NCI-H345 treated with DMSO at 0.1 percent for 48 hours (cell line): ENCODE measurements around the gene CORO7.
A peak's percentile ranks its signal among the peaks of the same experiment; 100 is the strongest.

Experiments used
- DNase-seq: peaks from one replicate; lab custom pipeline; 2025; ENCODE audit not compliant: unreplicated experiment; lab: John Stamatoyannopoulos, UW

CORO7 gene

DNA sequence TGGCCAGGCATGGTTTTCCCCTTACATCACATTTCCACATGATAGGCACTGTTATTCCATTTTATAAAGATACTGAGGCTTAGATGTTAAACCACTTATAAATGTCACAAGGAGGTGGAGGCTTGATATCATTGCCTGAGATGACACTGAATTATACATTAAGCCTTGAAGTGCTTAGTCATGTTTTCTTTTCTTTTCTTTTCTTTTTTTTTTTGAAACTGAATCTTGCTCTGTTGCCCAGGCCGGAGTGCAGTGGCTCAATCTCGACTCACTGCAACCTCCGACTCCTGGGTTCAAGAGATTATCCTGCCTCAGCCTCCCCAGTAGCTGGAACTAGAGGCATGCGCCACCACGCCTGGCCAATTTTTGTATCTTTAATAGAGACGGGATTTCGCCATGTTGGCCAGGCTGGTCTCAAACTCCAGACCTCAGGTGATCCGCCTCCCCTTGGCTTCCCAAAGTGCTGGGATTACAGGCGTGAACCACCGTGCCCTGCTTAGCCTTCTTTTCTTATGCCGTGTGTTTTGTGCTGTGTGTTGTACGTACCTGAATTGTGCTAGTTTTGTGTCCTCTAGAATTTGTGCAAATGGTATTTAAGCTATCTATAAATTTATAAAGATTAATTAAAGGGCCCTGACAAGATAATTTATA, 10.5 kb upstream of the CORO7 start:
- DNase-seq = no peak

DNA sequence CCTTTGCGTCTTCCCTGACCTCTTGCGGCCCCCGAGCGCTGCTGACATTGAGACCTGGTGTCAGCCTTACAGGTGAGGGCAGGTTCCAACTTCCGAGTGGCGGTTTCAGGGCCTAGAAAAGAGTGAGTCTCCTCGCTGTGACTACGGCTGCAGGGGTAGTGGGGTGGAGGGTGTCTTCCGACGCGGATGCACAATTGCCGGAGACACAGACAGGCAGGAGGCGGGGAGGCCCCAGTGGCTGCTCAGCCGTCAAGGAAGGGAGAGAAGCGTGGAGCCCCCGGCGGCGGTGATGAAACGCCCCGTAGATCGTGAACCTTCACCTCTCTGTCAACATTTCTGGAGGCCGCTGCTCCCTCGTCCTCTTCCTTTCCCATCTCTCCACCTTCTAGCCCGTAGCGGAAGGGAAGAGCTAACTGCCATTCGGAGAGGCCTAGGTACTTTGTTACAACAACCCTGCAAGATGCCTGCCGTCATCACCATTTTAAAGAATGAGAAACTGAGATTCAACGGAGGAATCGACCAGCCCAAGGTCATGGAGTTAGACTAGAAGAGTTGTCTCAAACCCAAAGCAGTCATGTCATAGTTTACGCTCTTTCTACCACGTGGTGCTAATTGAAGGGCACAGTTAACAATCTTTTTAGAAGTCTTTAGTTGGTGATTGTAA, 9.8 kb upstream of the CORO7 start:
- DNase-seq = no peak

DNA sequence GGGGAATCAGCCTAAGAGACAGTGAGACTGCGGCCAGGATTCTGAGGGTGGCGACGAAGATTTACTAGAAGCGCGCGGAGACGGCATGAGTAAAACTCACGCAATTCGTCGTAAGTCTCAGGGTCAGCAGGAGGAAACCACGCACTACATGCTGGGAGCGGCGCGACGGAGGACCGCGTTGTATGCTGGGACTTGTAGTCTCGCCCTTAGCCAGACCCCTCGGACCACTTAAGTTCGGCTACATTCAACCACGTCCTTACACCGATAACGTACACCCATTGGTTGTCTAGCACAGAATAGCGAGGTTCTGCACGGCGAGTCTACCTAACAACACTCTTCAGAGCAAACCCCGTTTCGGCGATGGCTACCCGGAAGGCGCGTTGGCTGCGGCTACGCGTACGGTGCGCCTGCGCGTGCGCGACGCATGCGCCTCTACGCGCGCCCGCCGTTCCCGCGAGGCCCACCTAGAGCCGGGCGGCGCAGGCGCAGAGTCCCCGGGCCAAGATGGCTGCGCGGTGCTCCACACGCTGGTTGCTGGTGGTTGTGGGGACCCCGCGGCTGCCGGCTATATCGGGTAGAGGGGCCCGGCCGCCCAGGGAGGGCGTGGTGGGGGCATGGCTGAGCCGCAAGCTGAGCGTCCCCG, 9.1 kb upstream of the CORO7 start, which contains the start of gene DNAJA3:
TSS of gene DNAJA3 (plus strand) at position 491 of the 643 bp plus-strand sequence. CDS start at position 505, 14 bp downstream.
- DNase-seq = peak; percentile 96

DNA sequence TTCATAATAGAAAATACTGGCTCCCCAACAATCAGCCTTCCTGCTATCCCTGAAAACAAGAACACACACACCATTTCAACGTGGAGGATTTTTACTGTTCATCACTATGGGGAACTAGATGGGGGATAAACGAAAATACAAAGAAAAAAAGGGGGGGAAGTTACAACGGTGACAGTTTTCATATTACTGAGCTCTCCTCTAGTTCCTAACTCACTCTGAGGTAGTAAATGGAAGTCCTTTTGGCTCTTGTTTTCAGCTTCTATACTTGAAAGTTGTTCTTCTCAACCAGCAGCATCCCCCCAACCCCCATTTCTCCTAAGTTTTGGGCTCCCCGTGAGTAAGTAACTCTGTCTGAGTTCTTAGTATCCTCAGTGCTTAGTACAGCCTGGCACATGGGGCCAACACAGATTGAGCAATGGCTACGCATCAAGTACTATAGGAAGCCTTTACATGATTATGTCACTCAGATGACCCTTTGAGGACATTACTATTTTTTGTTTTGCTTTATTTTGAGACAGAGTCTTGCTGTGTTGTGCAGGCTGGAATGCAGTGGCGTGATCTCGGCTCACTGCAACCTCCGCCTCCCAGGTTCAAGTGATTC, 4.2 kb upstream of the CORO7 start:
- DNase-seq = no peak

DNA sequence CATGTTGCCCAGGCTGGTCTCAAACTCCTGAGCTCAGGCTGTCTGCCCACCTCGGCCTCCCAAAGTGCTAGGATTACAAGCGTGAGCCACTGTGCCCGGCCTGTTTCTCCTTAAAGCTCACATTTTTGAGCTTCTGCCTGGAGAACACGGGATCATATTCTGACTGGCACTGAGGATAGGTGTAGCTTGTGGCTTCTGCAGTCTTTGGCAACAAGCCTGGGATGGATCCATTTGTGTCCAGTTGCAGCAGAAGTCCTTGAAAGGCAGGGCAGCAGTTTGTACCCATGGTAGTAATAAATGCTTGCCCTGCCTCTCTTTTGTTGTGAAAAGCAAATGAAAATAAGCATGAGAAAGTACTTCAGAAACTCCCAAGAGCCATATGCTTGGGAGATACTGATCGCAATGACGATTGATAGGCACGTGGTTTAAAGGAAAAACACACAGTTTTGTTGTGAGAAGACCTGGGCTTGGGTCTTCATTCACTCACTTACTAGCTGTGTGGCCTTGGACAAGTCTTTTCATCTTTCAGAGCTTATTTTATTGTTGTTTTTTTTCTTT, 3.1 kb upstream of the CORO7 start:
- no peak for DNase-seq

DNA sequence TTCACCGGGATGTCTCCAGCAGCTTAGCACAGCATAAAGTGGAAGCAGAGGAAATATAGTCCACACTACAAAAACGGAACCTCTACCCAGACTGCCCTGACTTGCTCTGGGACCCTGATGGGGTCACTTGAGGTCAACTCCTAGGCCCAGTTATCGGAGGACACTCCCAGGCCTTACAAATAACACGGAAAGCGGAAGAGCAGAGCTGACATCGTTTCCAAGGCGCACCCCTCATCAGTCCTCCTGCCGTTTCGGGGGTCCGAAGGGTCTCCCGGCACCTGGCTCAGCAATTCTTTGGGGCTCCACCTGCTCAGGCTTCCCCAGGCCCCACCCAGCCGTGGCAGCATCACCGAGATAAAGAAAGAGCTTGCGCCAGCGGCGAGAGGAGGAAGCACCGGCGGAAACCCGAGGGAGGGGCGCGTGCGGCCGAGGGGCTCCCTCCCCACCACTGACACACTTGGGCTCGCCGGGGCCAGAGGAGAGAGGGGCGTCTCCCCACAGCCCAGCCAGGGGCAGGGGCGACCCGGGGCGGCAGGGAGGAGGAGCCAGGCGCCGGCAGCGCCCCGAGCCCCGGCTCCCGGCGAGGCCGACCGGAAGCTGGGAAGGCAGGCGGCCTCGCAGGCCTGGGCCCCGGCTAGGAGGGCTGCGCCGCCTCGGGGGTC, 727 bp downstream of the CORO7 start:
- no peak for DNase-seq

DNA sequence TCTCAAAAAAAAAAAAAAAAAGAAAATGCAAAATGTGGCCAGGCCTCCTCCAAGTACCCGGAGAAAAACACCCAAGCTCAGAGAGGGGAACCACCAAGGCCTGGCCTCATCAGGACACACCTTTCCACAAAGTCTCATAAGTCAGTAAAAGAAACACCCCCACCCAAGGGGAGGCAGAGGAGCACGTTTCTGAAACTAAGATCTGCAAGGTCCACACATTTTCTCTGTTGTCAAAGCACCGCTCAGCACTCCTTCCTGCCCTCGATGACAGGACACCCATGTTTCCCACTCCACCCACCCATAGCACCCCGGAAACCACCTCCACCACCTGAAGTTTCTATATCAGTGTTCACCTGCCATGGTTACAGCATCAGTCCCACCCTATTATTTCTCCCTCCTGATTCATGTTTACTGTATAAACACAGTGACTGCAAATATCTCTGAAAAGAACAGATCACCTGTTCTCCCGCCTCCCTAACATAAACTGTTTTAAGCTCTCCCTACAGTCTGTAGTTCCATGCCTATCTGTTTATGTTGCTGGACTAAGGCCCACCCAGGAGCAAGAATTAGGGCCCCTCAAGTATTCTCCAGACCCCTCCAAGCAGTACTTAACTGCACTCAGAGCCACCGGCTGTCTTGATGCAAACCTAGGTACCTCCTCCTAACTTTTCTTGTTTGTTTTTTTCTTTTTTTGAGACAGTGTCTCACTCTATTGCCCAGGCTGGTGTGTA, 2.0 kb downstream of the CORO7 start:
- DNase-seq = no peak

DNA sequence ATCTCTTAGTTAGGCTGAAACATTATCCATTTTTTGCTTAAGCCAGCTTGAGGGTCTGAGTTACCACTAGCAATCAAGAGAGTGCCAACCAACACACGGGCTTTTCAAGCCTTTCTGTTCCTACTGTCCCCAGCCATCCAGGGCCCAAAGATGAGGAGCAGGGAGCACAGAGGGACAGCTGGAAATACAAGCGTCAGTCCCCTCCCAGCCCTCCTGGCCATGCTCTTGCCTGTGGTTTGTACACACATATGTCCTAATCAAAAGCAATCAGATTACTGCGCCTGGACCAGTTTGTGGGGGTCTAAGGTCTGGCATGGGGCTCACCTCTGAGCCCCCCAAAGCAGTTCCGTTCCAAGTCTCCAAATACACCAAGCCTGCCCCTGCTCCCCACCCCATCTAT, 3.5 kb downstream of the CORO7 start:
- DNase-seq = no peak

DNA sequence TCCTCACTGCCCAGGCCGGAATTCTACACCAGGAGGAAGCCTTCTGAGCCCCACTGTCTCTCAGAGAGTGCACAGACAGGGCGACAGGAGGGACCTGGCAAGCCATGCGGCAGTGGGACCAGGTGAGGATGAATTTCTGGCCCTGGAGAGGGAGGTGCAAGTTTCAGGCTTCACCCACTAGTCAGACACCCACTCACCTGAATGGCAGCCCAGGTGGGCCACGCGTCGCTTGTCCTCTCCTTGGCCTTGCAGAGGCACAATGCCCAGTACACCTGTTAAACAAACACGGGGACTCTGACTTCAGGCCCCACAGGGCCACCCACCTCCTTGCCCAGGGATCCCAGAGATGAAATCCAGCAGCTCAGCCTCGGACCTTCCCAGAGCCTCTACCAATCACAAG, 4.2 kb downstream of the CORO7 start:
- no peak for DNase-seq

DNA sequence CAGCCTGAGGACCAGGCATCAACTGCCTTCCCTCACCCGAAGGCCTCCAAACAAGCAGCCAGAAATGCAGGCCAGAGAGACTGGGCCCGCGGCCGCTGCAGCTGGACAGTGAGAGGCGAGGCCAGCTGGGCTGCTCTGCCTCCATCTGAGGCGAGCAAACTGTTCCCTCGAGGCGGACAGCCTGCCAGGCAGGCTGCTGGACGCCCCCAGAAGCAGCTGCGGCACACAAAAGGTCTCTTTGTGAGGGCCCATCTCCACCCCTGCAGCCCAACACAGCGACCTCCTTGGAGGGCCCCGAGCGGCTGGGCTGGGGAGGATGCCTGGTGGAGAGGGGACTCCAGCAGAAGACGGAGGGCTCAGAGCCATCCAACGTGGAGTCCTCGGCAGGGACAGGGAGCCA, 4.7 kb downstream of the CORO7 start:
- no peak for DNase-seq

DNA sequence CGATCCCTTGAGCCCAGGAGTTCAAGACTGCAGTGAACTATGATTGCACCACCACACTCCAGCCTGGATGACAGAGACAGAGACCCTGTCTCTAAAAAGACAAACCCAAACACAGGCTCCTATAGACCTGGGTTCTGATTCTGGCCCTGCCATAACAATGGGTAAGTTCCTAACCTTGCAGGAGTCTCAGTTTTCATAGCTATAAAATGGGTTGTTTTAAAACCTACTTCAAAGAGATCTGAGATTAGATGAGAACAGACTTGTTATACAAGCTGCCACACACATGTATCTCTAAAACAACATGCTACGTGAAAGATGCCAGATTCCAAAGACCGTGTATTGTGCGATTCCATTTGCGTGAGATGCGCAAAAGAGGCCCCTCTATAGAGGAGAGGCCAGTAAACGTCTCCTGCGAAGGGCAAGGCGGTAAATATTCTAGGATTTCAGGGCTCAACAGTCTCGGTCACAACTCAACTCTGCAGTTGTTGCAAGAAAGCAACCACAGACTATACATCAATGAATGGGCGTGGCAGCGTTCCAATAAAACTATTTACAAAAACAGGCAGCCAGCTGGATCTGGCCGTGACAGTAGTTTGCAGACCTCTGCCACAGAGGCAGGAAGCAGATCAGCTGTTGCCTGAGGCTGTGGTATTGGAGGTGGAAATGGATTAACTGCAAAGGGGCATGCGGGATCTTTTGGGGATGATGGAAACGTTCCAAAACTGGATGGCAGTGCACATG, 5.9 kb downstream of the CORO7 start:
- DNase-seq = peak; percentile 43

DNA sequence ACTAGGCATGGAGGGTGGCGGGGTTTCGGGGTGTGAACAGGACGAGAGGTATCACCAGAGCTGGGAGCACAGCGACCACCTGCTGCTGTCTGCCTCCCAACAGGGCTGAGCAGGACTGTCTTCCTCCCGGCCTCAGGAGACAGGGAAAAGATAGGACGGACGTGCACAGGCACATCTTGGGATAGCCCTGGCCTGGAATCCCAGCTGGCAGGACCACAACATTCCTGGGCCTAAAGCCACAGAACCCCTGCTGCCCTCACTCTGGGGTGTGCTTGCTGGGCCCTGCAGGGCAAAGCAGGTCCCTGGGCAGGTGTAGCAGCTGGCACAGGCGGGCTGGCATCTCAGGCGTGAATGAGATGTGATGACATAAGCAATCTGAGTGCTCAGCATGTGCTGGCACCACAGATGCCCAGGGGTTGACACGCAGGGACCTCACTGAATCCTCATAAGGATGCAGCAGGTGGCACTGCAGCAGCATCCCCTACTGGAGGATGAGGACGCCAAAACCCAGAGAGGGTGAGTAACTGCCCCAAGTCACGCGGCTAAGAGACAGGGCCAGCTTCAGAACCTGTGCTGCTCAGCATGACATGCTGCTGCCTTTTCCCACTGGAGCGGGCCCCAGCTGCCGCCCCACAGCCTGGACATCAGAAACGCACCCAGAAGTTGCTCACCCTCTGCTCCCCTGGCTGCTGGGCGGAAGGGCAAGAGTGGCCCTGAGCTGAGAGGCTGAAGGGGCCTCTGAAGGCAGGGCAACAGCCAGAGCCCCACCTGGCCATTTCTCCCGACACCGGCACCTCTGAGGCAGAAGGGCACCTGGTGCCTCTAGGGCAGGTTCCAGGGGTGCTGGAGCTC, 7.1 kb downstream of the CORO7 start:
- no peak for DNase-seq

DNA sequence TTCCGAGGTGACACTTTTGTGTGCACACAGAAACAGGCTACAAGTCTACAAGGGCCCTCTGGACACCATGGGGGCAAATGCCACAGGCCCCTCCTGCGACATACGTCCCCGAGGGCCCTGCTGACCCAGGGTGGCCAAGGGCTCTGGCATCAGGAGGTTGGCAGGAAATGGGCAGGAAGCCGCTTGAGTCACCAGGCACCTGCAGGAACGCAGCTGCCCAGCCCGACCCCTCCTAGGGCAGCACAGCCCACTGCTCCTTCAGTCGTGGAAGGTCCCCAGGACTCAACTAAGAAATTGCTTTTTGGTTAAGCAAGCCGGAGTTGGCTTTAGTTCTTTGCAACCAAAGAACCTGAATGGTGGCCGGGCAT, 8.1 kb downstream of the CORO7 start:
- no peak for DNase-seq

DNA sequence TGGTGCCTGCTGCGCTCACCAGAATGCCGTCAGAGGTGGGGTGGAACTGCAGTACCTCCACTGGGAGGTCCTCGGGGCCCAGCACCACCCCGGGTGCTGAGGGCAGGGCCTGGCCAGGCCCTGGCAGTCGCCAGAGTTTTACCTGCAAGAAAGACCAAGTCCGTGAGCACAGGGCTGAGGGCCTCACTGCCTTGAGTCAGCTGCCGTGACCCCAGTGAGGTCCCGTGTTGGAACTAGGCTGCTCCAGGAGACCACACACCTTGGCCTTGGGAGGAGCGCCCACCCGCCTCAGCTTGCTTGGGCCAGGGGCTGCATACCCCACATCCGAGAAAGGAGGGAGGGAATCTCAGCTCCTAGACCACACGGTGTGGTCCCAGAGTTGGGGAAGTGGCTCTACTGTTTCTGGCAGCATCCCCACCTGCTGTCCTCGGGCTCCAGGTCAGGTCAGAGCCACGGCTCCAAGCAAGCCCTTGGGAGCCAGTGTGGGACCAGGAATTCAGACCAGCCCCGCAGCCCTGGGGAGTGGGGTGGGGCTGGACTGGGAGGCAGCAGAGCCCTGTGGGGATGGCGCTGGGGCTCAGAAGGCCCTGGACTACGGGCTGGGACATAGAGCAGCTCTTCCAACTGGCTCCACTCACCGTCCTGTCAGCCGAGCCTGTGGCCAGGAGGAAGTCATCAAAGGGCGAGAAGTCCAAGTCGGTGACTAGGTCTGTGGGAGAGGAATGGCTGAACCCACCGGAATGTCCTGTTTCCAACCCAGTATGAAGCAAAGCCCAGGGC, 8.7 kb downstream of the CORO7 start:
- no peak for DNase-seq

DNA sequence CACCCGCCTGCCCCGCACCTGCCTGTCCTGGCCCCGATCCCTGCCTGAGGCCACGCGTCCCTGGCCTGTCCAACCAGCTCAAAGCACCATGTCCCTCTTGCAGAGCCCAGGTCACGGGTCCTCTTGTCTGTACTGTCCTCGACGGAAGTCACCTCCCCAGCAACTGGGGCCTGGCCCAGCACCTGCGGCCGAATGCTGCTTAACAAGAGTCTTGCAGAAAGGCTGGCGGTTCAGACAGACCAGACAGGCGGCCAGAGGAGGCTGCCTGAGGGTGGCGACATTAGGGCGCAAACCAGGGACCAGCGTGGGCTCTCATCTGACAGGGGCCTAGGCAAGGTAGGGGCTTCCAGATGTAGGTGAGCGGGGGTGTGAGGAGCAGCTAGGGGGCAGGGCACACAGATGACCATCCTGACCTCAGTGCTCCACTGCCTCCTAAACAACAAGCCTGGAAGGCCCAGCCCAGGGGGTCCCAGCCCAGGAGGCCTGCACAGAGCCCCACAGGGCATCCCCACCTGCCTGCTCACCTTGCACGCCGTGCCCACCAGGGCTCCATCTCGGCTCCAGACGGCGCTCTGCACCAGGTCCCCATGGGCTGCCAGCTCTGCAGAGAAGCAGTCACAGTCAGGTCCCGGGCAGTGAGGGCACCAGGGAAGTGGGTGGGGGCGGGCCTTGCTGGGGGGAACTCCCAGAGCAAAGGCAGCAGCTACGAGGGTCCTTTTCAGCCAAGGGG, 11.3 kb downstream of the CORO7 start:
- no peak for DNase-seq

DNA sequence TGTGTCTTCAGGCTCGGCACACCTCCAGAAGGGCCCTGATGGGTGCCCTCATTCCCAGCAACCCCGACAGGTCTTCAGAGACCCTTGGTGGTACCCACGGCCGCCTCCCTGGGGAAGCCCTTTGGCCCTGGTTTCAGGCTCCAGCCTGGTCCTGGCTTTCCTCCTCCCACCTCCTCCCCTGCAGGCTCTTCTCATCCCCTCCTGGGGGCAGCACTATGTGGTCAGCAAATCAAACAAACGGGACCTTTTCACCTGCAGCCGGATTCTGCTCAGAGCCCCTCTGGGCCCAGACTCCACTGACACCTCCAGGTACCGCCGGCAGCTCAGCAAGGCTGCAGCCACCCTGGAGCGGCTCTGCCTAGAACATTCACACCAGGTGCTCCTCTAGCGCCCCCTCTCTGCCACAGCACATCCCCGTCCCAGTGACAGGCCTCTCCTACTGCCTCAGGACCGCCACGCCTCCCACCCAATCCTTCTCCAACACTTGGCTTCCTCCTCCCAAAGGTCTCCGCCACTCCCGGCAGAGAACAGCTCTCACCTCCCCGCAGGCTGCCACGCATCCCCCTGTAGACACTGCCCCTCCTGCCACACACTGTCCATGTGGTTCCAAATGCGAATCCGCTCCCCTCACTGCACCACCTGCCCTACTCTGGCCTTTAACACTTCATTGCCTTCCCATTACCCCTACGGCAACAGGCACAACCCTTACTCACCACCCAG, 12.0 kb downstream of the CORO7 start:
- DNase-seq = no peak
